ENCODE measurements around the gene AIP.

AIP gene

DNA sequence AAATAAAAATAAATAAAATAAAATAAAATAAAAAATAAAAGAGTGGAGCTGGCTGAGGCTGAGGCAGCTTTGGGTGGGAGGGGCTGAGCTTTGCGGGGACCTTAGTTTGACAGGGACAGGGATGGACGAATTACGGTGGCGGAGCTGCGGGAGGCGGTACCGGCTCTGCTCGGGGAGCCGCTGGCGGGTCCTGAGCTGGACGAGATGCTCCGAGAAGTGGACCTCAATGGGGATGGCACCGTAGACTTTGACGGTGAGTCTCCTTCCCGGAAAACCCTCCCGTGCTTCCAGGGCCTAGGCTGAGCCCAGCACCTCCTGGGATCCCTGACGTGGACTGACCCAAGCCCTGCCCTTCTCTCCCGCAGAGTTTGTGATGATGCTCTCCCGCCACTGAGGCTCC is 24.6 kb upstream of the AIP start:
- H3K4me2 ChIP-seq (ENCODE audit: insufficient read depth, low read length), result no peak overlapping the region
- no peaks in the 10 kb centered on the region for H3K4me1 ChIP-seq (ENCODE audit: insufficient read depth, low read length)
- no peaks in the 10 kb centered on the region for H3K27me3 ChIP-seq (ENCODE audit: insufficient read depth, low read length, poor library complexity)
- H3K9me3 ChIP-seq (ENCODE audit: insufficient read depth, low read length, severe bottlenecking), result no peaks in the 10 kb centered on the region
- no peaks in the 10 kb centered on the region for H4K20me1 ChIP-seq (ENCODE audit: insufficient read depth, low read length)
- no peaks in the 10 kb centered on the region for H3K79me2 ChIP-seq (ENCODE audit: insufficient read depth, low read length)
- no peaks in the 10 kb centered on the region for H3K36me3 ChIP-seq (ENCODE audit: insufficient read depth, low read length)
- DNase-seq (no peak), ATAC-seq (ENCODE audit: insufficient read depth, low read depth) (no peak)
- no peak overlapping the region for H3K27ac ChIP-seq (ENCODE audit: low read length)
- TF ChIP-seq, protein P1, sequence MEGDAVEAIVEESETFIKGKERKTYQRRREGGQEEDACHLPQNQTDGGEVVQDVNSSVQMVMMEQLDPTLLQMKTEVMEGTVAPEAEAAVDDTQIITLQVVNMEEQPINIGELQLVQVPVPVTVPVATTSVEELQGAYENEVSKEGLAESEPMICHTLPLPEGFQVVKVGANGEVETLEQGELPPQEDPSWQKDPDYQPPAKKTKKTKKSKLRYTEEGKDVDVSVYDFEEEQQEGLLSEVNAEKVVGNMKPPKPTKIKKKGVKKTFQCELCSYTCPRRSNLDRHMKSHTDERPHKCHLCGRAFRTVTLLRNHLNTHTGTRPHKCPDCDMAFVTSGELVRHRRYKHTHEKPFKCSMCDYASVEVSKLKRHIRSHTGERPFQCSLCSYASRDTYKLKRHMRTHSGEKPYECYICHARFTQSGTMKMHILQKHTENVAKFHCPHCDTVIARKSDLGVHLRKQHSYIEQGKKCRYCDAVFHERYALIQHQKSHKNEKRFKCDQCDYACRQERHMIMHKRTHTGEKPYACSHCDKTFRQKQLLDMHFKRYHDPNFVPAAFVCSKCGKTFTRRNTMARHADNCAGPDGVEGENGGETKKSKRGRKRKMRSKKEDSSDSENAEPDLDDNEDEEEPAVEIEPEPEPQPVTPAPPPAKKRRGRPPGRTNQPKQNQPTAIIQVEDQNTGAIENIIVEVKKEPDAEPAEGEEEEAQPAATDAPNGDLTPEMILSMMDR (IDR thresholded peaks at IDR 0.05; ENCODE audit: borderline replicate concordance, extremely low read depth, low read length, poor library complexity, severe bottlenecking), result no peak
- TF ChIP-seq EZH2 (IDR thresholded peaks at IDR 0.05; ENCODE audit: borderline replicate concordance, low read depth, low read length, severe bottlenecking), result no peak
- H3K4me3 ChIP-seq (ENCODE audit: low read depth in 1 of 2, low read length in 2 of 2), result no peak overlapping the region
- no peak overlapping the region for H2AFZ ChIP-seq (ENCODE audit: low read depth, low read length)
- H3K9ac ChIP-seq (ENCODE audit: low read depth, low read length), result no peak overlapping the region

DNA sequence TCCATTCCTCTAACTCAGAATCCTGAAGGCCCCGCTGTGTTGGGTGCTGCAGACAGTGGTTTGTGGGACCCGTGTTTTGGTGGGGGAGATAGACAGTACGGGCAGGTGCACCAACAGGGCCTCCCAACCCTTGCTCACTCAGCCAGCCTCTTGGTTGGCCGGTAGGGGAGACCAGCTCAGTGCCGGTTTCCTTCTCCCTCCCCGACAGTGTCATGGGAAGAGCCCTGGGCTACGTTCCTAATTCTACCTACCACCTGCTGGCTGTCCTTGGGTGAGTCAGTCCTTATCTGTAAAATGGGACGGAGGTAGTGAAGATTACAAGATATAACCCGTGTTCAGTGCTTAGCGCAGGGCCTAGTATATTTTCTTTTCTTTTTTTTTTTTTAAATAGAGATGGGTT is 19.6 kb upstream of the AIP start:
- H3K27me3 ChIP-seq (ENCODE audit: insufficient read depth, low read length, poor library complexity), result no peaks in the 10 kb centered on the region
- H3K36me3 ChIP-seq (ENCODE audit: insufficient read depth, low read length), result peaks cover 12% of the 10 kb centered on the region; the same call in 1 of the 2 replicates
- no peak overlapping the region for H3K27ac ChIP-seq (ENCODE audit: low read length)
- DNase-seq (no peak), ATAC-seq (ENCODE audit: insufficient read depth, low read depth) (no peak)
- no peak overlapping the region for H3K4me2 ChIP-seq (ENCODE audit: insufficient read depth, low read length)
- H3K79me2 ChIP-seq (ENCODE audit: insufficient read depth, low read length), result peaks cover 30% of the 10 kb centered on the region
- peaks cover 42% of the 10 kb centered on the region for H3K4me1 ChIP-seq (ENCODE audit: insufficient read depth, low read length)
- H4K20me1 ChIP-seq (ENCODE audit: insufficient read depth, low read length), result no peaks in the 10 kb centered on the region
- no peak overlapping the region for H2AFZ ChIP-seq (ENCODE audit: low read depth, low read length)
- no peak for TF ChIP-seq EZH2 (IDR thresholded peaks at IDR 0.05; ENCODE audit: borderline replicate concordance, low read depth, low read length, severe bottlenecking)
- TF ChIP-seq, protein P1 (IDR thresholded peaks at IDR 0.05; ENCODE audit: borderline replicate concordance, extremely low read depth, low read length, poor library complexity, severe bottlenecking), result no peak
- no peaks in the 10 kb centered on the region for H3K9me3 ChIP-seq (ENCODE audit: insufficient read depth, low read length, severe bottlenecking)
- no peak overlapping the region for H3K9ac ChIP-seq (ENCODE audit: low read depth, low read length)
- no peak overlapping the region for H3K4me3 ChIP-seq (ENCODE audit: low read depth in 1 of 2, low read length in 2 of 2)

GRCh38 chr11:67463680-67464410 is 19.0 kb upstream of the AIP start:
- Histone ChIP-seq H4K20me1 (ENCODE audit: insufficient read depth, low read length) (no peaks in the 10 kb centered on the region), H3K27ac (ENCODE audit: low read length) (peak overlapping the region; percentile 97), H3K9ac (ENCODE audit: low read depth, low read length) (peak overlapping the region; percentile 92), H3K27me3 (ENCODE audit: insufficient read depth, low read length, poor library complexity) (no peaks in the 10 kb centered on the region), H3K9me3 (ENCODE audit: insufficient read depth, low read length, severe bottlenecking) (no peaks in the 10 kb centered on the region), H3K4me3 (ENCODE audit: low read depth in 1 of 2, low read length in 2 of 2) (peak overlapping the region; percentile 73 to 89; a peak in 3 of 4 replicates), H3K36me3 (ENCODE audit: insufficient read depth, low read length) (peaks cover 12% of the 10 kb centered on the region; the same call in 1 of the 2 replicates), H3K4me2 (ENCODE audit: insufficient read depth, low read length) (peak overlapping the region; percentile 75), H2AFZ (ENCODE audit: low read depth, low read length) (peak overlapping the region; percentile 80), H3K79me2 (ENCODE audit: insufficient read depth, low read length) (peaks cover 37% of the 10 kb centered on the region), H3K4me1 (ENCODE audit: insufficient read depth, low read length) (peaks cover 46% of the 10 kb centered on the region)
- TF ChIP-seq, protein P1 (IDR thresholded peaks at IDR 0.05; ENCODE audit: borderline replicate concordance, extremely low read depth, low read length, poor library complexity, severe bottlenecking), result no peak
- no peak for TF ChIP-seq EZH2 (IDR thresholded peaks at IDR 0.05; ENCODE audit: borderline replicate concordance, low read depth, low read length, severe bottlenecking)
- ATAC-seq (ENCODE audit: insufficient read depth, low read depth), result no peak
- no peak for DNase-seq

Data from DND-41 (cell line).